Activated naive CD8-positive, alpha-beta T cell treated with anti-CD3 and anti-CD28 coated beads for 36 hours (primary cell): ENCODE measurements around the gene SELENOF. TPM values are rescaled to one million over a fixed set of nuclear protein-coding genes. Genes with fewer than 3 reads are reported as not detected.

Experiments
- DNase-seq: peaks from one replicate; pipeline ENCODE4 v3.0.0; 2021
- H3K27ac Mint-ChIP-seq: one replicate; pipeline ENCODE4 v1.8.0; 2022; ENCODE audit warnings: mild to moderate bottlenecking, moderate library complexity, mixed read lengths
- H3K27me3 Mint-ChIP-seq: one replicate; pipeline ENCODE4 v1.8.0; 2022; ENCODE audit warnings: mild to moderate bottlenecking, mixed read lengths
- H3K36me3 Mint-ChIP-seq: one replicate; pipeline ENCODE4 v1.8.0; 2021; ENCODE audit warnings: mild to moderate bottlenecking, mixed read lengths
- H3K4me1 Mint-ChIP-seq: one replicate; pipeline ENCODE4 v1.8.0; 2021; ENCODE audit warnings: mixed read lengths
- H3K4me3 Mint-ChIP-seq: one replicate; pipeline ENCODE4 v1.8.0; 2022; ENCODE audit warnings: mild to moderate bottlenecking, moderate library complexity, mixed read lengths
- H3K9me3 Mint-ChIP-seq: one replicate; pipeline ENCODE4 v1.8.0; 2022; ENCODE audit warnings: mixed read lengths
- total RNA-seq, 2 experiments: library from RNA; stranded (reverse); gene quantifications; one replicate each; pipeline ENCODE4 v1.2.3, GENCODE V29; 2021

Gene SELENOF
- total RNA-seq, 2 experiments from 2014 or later, result 139 to 142 TPM

GRCh38 chr1:86858524-86859261 lies 55.2 kb downstream of the SELENOF start:
- Mint-ChIP-seq H3K4me3 (no peak overlapping the region), H3K4me1 (peaks cover 3% of the 10 kb centered on the region)

DNA sequence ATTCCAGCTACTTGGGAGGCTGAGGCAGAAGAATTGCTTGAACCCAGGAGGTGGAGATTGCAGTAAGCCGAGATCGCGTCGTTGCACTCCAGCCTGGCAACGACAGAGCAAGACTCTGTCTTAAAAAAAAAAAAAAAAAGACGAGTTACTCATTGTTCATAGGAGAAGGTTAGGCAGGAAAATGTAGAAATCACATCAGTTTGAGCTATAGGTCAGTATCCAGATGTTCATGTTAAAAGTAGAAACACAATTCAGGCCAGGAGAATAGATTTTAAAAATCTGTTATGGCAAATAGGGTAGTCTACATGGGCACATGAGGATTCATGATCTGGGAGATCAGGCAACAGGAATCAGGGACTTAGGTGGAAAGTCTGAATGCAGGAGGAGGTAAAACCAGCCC lies 57.7 kb downstream of the SELENOF start:
- H3K9me3 Mint-ChIP-seq, result no peaks in the 10 kb centered on the region
- H3K4me1 Mint-ChIP-seq, result peaks cover 3% of the 10 kb centered on the region
- peaks cover 5% of the 10 kb centered on the region for H3K36me3 Mint-ChIP-seq
- no peak overlapping the region for H3K27ac Mint-ChIP-seq
- H3K27me3 Mint-ChIP-seq, result no peaks in the 10 kb centered on the region
- DNase-seq, result no peak
- H3K4me3 Mint-ChIP-seq, result no peak overlapping the region

More at GRCh38 chr1:86858524-86859261, 55.2 kb downstream of the SELENOF start:
- no peak for DNase-seq
- H3K27me3 Mint-ChIP-seq, result no peaks in the 10 kb centered on the region
- H3K27ac Mint-ChIP-seq, result no peak overlapping the region
- H3K36me3 Mint-ChIP-seq, result peaks cover 5% of the 10 kb centered on the region
- no peaks in the 10 kb centered on the region for H3K9me3 Mint-ChIP-seq

GRCh38 chr1:86854352-86854751 lies 59.6 kb downstream of the SELENOF start:
- peaks cover 3% of the 10 kb centered on the region for H3K4me1 Mint-ChIP-seq
- no peak overlapping the region for H3K4me3 Mint-ChIP-seq
- no peaks in the 10 kb centered on the region for H3K27me3 Mint-ChIP-seq
- H3K27ac Mint-ChIP-seq, result no peak overlapping the region
- peaks cover 2% of the 10 kb centered on the region for H3K36me3 Mint-ChIP-seq
- DNase-seq, result no peak
- no peaks in the 10 kb centered on the region for H3K9me3 Mint-ChIP-seq

GRCh38 chr1:86852782-86853408 lies 61.0 kb downstream of the SELENOF start:
- H3K27ac Mint-ChIP-seq, result no peak overlapping the region
- H3K4me3 Mint-ChIP-seq, result no peak overlapping the region
- H3K4me1 Mint-ChIP-seq, result no peaks in the 10 kb centered on the region

DNA sequence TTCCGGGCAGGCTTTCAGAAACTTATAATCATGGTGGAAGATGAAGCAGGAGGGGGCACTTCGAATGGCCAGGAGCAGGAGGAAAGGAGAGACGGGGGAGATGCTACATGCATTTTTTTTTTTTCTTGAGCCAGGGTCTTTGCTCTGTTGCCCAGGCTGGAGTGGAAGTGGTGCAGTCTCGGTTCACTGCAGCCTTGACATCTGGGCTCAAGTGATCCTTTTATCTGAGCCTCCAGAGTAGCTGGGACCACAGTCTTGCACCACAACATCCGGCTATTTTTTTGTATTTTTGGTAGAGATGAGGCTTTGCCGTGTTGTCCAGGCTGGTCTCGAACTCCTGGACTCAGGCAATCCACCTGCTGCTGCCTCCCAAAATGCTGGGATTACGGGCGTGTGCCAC lies 61.6 kb downstream of the SELENOF start:
- DNase-seq, result no peak
- H3K4me1 Mint-ChIP-seq, result no peaks in the 10 kb centered on the region
- H3K4me3 Mint-ChIP-seq, result no peak overlapping the region
- H3K9me3 Mint-ChIP-seq, result no peaks in the 10 kb centered on the region
- no peak overlapping the region for H3K27ac Mint-ChIP-seq
- H3K27me3 Mint-ChIP-seq, result no peaks in the 10 kb centered on the region
- no peaks in the 10 kb centered on the region for H3K36me3 Mint-ChIP-seq

More at GRCh38 chr1:86852782-86853408, 61.0 kb downstream of the SELENOF start:
- no peak for DNase-seq
- Mint-ChIP-seq H3K27me3 (no peaks in the 10 kb centered on the region), H3K9me3 (no peaks in the 10 kb centered on the region), H3K36me3 (no peaks in the 10 kb centered on the region)

- H3K36me3 Mint-ChIP-seq, result no peaks in the 10 kb centered on the region
These were observed 64.2 kb downstream of the SELENOF start for GRCh38 chr1:86849756-86850155.

GRCh38 chr1:86848654-86849053 lies 65.3 kb downstream of the SELENOF start:
- Mint-ChIP-seq H3K4me3 (no peak overlapping the region), H3K4me1 (peaks cover 2% of the 10 kb centered on the region), H3K9me3 (no peaks in the 10 kb centered on the region), H3K27ac (no peak overlapping the region), H3K36me3 (no peaks in the 10 kb centered on the region), H3K27me3 (no peaks in the 10 kb centered on the region)
- DNase-seq, result no peak

More at GRCh38 chr1:86849756-86850155, 64.2 kb downstream of the SELENOF start:
- no peak for DNase-seq
- Mint-ChIP-seq H3K27ac (no peak overlapping the region), H3K27me3 (no peaks in the 10 kb centered on the region), H3K4me3 (no peak overlapping the region), H3K9me3 (no peaks in the 10 kb centered on the region), H3K4me1 (peaks cover 2% of the 10 kb centered on the region)

GRCh38 chr1:86846164-86846647 lies 67.7 kb downstream of the SELENOF start:
- Mint-ChIP-seq H3K27ac (no peak overlapping the region), H3K36me3 (no peaks in the 10 kb centered on the region), H3K4me1 (peaks cover 2% of the 10 kb centered on the region), H3K27me3 (no peaks in the 10 kb centered on the region), H3K4me3 (no peak overlapping the region), H3K9me3 (no peaks in the 10 kb centered on the region)
- DNase-seq, result no peak

GRCh38 chr1:86845514-86845913 lies 68.4 kb downstream of the SELENOF start:
- no peaks in the 10 kb centered on the region for H3K27me3 Mint-ChIP-seq
- no peaks in the 10 kb centered on the region for H3K36me3 Mint-ChIP-seq
- no peak overlapping the region for H3K27ac Mint-ChIP-seq
- no peaks in the 10 kb centered on the region for H3K9me3 Mint-ChIP-seq
- DNase-seq, result no peak
- H3K4me1 Mint-ChIP-seq, result peaks cover 2% of the 10 kb centered on the region
- H3K4me3 Mint-ChIP-seq, result no peak overlapping the region

DNA sequence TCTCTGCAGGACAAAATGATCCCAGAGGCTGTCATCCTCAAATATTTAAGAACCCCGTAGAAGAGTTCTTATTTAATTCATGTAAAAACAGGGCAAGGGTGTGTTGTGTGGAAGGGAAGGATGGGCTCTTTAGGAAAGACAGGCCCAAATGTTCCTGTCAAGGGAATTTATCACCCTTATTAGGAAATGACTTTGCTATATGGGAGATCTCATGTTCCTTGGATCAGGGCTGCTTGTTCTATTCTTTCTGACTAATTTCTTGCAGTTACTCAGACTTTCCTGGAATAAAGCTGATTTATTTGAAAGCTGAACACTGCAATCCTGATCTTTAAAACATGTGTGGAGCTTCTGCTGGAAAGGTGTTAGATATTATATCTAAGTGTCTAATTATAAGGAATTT lies 72.8 kb downstream of the SELENOF start:
- Mint-ChIP-seq H3K4me1 (peaks cover 2% of the 10 kb centered on the region), H3K36me3 (no peaks in the 10 kb centered on the region), H3K4me3 (no peak overlapping the region), H3K27me3 (no peaks in the 10 kb centered on the region), H3K27ac (no peak overlapping the region), H3K9me3 (no peaks in the 10 kb centered on the region)
- DNase-seq, result no peak

- no peak overlapping the region for H3K27ac Mint-ChIP-seq
- H3K9me3 Mint-ChIP-seq, result no peaks in the 10 kb centered on the region
- no peaks in the 10 kb centered on the region for H3K27me3 Mint-ChIP-seq
- no peaks in the 10 kb centered on the region for H3K36me3 Mint-ChIP-seq
- no peak overlapping the region for H3K4me3 Mint-ChIP-seq
- DNase-seq, result peak; percentile 28
- peaks cover 4% of the 10 kb centered on the region for H3K4me1 Mint-ChIP-seq
These were observed 80.3 kb downstream of the SELENOF start for GRCh38 chr1:86833461-86834215.

GRCh38 chr1:86832433-86832832 lies 81.5 kb downstream of the SELENOF start:
- H3K27ac Mint-ChIP-seq, result no peak overlapping the region
- H3K36me3 Mint-ChIP-seq, result no peaks in the 10 kb centered on the region
- no peak for DNase-seq
- no peak overlapping the region for H3K4me3 Mint-ChIP-seq
- H3K27me3 Mint-ChIP-seq, result no peaks in the 10 kb centered on the region
- H3K4me1 Mint-ChIP-seq, result peaks cover 4% of the 10 kb centered on the region
- no peaks in the 10 kb centered on the region for H3K9me3 Mint-ChIP-seq

DNA sequence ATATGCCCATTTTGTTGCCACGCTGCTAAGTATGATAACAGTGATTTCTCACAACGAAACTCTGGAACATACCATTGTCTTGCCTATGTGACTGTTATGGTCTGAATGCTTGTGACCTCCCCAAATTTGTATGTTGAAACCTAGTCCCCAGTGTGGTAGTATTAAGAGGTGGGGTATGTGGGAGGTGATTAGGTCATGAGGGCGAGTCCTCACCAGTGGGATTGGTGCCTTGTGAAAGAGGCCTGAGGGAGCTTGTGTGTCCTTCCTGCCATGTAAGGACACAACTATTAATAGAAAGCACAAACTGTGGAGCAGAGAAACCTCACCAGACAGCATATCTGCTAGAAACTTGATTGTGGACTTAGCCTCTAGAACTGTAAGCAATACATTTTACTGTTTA lies 84.6 kb downstream of the SELENOF start:
- Mint-ChIP-seq H3K27me3 (no peaks in the 10 kb centered on the region), H3K4me1 (peaks cover 4% of the 10 kb centered on the region), H3K36me3 (no peaks in the 10 kb centered on the region), H3K4me3 (no peak overlapping the region), H3K27ac (no peak overlapping the region), H3K9me3 (no peaks in the 10 kb centered on the region)
- no peak for DNase-seq

GRCh38 chr1:86828024-86828423 lies 85.9 kb downstream of the SELENOF start:
- Mint-ChIP-seq H3K4me1 (no peaks in the 10 kb centered on the region), H3K36me3 (no peaks in the 10 kb centered on the region), H3K4me3 (no peak overlapping the region), H3K27ac (no peak overlapping the region), H3K9me3 (no peaks in the 10 kb centered on the region), H3K27me3 (peaks cover 3% of the 10 kb centered on the region)
- no peak for DNase-seq

DNA sequence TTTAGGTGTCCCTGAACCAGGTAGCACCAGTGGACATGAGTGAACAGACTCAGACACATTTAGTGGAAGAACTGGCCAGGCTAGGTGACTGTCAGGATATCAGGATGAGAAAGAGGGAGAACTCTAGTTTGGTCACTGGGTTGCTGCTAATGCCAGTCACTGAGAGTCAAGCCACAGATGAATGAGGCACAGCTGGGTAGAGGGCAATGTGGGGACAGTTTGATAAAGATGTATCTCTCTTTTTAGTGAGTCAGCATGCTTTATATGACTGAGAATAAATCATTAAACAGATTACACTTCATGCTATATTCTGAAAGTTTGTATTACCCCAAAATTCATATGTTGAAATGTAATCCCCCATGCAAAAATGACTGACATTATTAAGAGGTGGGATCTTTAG lies 87.1 kb downstream of the SELENOF start:
- Mint-ChIP-seq H3K27ac (no peak overlapping the region), H3K36me3 (no peaks in the 10 kb centered on the region), H3K27me3 (peaks cover 6% of the 10 kb centered on the region), H3K4me3 (no peak overlapping the region), H3K4me1 (no peaks in the 10 kb centered on the region), H3K9me3 (no peaks in the 10 kb centered on the region)
- DNase-seq, result no peak
